ENCODE results near the gene MRPS2. TPM values are rescaled to one million over a fixed set of nuclear protein-coding genes. Genes with fewer than 3 reads are reported as not detected.

The MRPS2 gene
- total and polyA plus RNA-seq, 2 experiments from 2014 or later = 76.2 to 79.9 TPM

DNA sequence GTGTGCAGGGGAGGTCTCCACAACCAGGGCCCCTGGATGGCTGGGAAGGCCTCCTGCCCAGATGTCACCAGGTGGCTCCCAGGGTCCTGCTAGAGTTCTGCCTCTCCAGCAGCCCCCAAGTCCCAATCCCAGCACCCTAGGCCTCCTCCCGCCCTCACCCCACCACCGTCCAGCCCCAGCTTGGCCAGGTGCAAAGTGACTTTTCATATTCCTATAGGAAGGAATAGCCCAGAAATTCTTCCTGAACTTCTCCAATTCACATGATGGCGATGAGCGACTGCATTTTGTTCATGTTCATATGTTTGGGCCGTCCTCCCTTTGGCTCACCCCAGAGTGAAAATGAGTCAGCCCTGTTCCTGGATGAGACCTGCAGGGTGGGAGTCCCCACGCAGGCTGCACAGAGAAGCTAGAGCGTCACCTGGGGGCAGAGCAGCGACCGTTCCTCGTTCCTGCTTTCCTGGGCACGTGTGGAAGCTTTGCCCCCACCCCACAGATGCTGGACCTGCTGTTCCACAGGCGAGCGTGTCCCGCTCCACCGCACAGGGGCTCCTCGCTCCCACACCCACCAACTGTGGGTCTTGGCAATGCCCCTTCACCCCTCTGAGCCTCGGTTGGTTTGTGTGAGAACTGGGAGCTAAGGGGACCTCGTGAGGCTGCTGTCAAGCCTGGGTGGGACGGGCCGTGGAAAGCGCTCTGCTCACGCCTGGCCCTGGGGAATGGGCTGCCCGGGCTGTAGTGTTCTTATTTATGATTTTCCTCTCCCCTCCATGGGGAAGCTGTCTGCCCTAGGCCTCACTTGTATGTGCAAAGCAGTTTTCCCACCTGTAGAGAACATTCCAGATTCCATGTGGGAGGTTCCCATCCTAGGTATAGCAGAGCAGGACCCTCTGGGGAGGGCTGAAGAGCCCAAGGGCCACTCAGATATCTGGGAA lies 6.9 kb downstream of the MRPS2 start:
- no peak for TF ChIP-seq CTCF (IDR thresholded peaks at IDR 0.05; ENCODE audit: low read depth, low read length)
- no peaks in the 10 kb centered on the region for H3K27me3 ChIP-seq
- no peaks in the 10 kb centered on the region for H3K9me3 ChIP-seq (ENCODE audit: low read depth)
- H3K4me3 ChIP-seq = no peak overlapping the region
- DNase-seq (ENCODE audit: low read depth in 1 of 2, low spot score in 1 of 2) = no peak
- H3K4me1 ChIP-seq (ENCODE audit: low read depth) = no peaks in the 10 kb centered on the region
- peaks cover 11% of the 10 kb centered on the region for H3K36me3 ChIP-seq
- no peak overlapping the region for H3K27ac ChIP-seq

DNA sequence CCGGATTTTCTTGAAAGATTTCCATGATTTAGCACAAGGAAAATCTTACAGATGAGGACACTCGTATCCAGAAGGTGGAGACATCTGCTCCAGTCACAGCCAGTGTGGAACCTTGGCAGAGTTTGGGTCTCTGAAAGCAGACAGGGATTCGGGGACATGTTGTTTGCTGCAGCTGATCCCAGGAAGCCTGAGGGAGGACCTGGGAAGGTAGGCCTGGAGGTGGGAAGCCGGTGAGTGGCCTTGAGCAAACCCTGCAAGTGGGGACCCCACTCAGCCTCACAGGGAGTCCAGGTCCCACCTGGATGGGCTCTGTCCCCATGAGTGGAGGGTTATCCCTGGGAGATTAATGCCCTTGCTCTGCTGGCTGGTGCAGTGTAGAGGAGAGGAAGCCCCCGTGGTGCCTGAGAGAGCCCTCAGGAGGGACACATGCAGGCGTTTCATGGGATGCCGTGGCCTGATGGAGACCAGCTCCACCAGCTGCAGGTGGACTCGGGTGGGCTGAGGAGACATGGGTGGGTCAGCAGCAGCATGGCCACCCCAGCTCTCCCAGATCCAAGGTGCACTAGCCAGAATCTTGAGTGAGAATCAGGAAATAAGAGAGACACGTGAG lies 7.8 kb downstream of the MRPS2 start:
- no peaks in the 10 kb centered on the region for H3K27me3 ChIP-seq
- no peak overlapping the region for H3K27ac ChIP-seq
- no peak for TF ChIP-seq CTCF (IDR thresholded peaks at IDR 0.05; ENCODE audit: low read depth, low read length)
- no peaks in the 10 kb centered on the region for H3K9me3 ChIP-seq (ENCODE audit: low read depth)
- H3K36me3 ChIP-seq = peaks cover 11% of the 10 kb centered on the region
- H3K4me1 ChIP-seq (ENCODE audit: low read depth) = no peaks in the 10 kb centered on the region
- no peak overlapping the region for H3K4me3 ChIP-seq
- DNase-seq (ENCODE audit: low read depth in 1 of 2, low spot score in 1 of 2) = no peak

DNA sequence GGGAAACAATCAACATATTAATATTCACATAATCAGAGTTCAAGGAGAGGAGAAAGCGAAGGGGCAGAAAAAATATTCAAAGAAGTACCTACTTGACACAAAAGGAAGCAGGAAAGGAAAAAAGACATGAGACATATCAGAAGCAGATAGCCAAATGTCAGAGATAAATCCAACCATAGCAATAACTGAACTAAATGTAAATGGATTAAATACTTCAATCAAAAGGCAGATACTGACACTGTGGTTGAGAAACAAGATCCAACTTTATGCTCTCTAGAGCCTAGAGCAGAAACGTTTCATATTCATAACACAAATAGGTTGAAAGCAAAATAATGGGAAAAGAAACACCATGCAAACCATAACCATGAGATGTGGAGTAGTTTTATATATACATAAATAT lies 9.0 kb downstream of the MRPS2 start:
- Histone ChIP-seq H3K4me3 (no peak overlapping the region), H3K27ac (no peak overlapping the region), H3K36me3 (peaks cover 6% of the 10 kb centered on the region), H3K4me1 (ENCODE audit: low read depth) (no peaks in the 10 kb centered on the region), H3K27me3 (no peaks in the 10 kb centered on the region), H3K9me3 (ENCODE audit: low read depth) (no peaks in the 10 kb centered on the region)
- no peak for TF ChIP-seq CTCF (IDR thresholded peaks at IDR 0.05; ENCODE audit: low read depth, low read length)
- DNase-seq (ENCODE audit: low read depth in 1 of 2, low spot score in 1 of 2) = no peak

- Histone ChIP-seq H3K36me3 (no peaks in the 10 kb centered on the region), H3K4me3 (no peak overlapping the region), H3K9me3 (ENCODE audit: low read depth) (no peaks in the 10 kb centered on the region), H3K27ac (no peak overlapping the region), H3K4me1 (ENCODE audit: low read depth) (no peaks in the 10 kb centered on the region), H3K27me3 (no peaks in the 10 kb centered on the region)
- TF ChIP-seq CTCF (IDR thresholded peaks at IDR 0.05; ENCODE audit: low read depth, low read length) = no peak
- DNase-seq (ENCODE audit: low read depth in 1 of 2, low spot score in 1 of 2) = no peak
These were observed 11.7 kb downstream of the MRPS2 start for GRCh38 chr9:135512241-135512603.

DNA sequence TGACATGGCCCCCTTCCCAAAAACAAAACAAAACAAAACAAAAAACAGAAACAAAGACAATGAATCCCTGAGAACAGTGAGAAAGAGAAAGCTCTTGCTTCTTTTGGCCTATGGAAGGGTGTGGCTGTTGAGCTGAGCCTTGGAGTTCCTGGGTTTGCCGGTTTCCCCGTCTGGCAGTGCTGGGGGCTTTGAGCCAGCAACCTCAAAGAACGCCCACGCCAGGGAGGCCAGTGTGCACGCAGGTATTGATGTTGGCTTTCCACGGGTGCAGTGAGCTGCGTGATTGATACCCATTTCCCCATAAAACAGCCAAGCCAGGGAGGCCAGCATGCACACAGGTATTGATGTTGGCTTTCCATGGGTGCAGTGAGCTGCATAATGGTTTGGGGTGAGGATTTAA lies 12.4 kb downstream of the MRPS2 start:
- H3K36me3 ChIP-seq = no peaks in the 10 kb centered on the region
- no peaks in the 10 kb centered on the region for H3K27me3 ChIP-seq
- H3K9me3 ChIP-seq (ENCODE audit: low read depth) = no peaks in the 10 kb centered on the region
- DNase-seq (ENCODE audit: low read depth in 1 of 2, low spot score in 1 of 2) = peak in 1 of 2 donors; percentile 64
- no peak overlapping the region for H3K4me3 ChIP-seq
- TF ChIP-seq CTCF (IDR thresholded peaks at IDR 0.05; ENCODE audit: low read depth, low read length) = no peak
- no peak overlapping the region for H3K27ac ChIP-seq
- H3K4me1 ChIP-seq (ENCODE audit: low read depth) = no peaks in the 10 kb centered on the region

Data from cardiac muscle cell (in vitro differentiated cells and primary cell).